ENCODE results near the gene G6PC3.
"Not testable (repeated sequence)": the region's sequence is repeated elsewhere in the genome, so short reads cannot be mapped to it uniquely, and the experiment has no call there.

The G6PC3 gene

GRCh38 chr17:44029736-44030135 lies 40.8 kb upstream of the G6PC3 start:
- in situ Hi-C loops (cut with HindIII; ENCODE audit: low sequenced_read_pairs), result no loop called here
- DNase-seq (ENCODE audit: low read depth), result no peak
- no peak for TF ChIP-seq CTCF (IDR thresholded peaks at IDR 0.05; ENCODE audit: low read depth, low read length, missing control alignments)
- no peak overlapping the region for H3K4me3 ChIP-seq (ENCODE audit: low read depth, low read length)

- in situ Hi-C loops (cut with HindIII; ENCODE audit: low sequenced_read_pairs), result no loop called here
- H3K4me3 ChIP-seq (ENCODE audit: low read depth, low read length), result no peak overlapping the region
- DNase-seq (ENCODE audit: low read depth), result no peak
- TF ChIP-seq CTCF (IDR thresholded peaks at IDR 0.05; ENCODE audit: low read depth, low read length, missing control alignments), result no peak
Observed at GRCh38 chr17:44030482-44030881, 40.1 kb upstream of the G6PC3 start.

GRCh38 chr17:44033861-44034408 lies 36.6 kb upstream of the G6PC3 start:
- DNase-seq (ENCODE audit: low read depth), result no peak
- no peak for TF ChIP-seq CTCF (IDR thresholded peaks at IDR 0.05; ENCODE audit: low read depth, low read length, missing control alignments)
- in situ Hi-C loops (cut with HindIII; ENCODE audit: low sequenced_read_pairs), result no loop called here
- H3K4me3 ChIP-seq (ENCODE audit: low read depth, low read length), result no peak overlapping the region

- in situ Hi-C loops (cut with HindIII; ENCODE audit: low sequenced_read_pairs); H3K4me3 ChIP-seq (ENCODE audit: low read depth, low read length); DNase-seq (ENCODE audit: low read depth): not testable (repeated sequence)
Observed at GRCh38 chr17:44034688-44035087, 35.8 kb upstream of the G6PC3 start.

GRCh38 chr17:44037471-44037870 lies 33.1 kb upstream of the G6PC3 start:
- TF ChIP-seq CTCF (IDR thresholded peaks at IDR 0.05; ENCODE audit: low read depth, low read length, missing control alignments), result no peak
- in situ Hi-C loops (cut with HindIII; ENCODE audit: low sequenced_read_pairs), result no loop called here
- H3K4me3 ChIP-seq (ENCODE audit: low read depth, low read length), result no peak overlapping the region
- DNase-seq (ENCODE audit: low read depth), result no peak

- in situ Hi-C loops (cut with HindIII; ENCODE audit: low sequenced_read_pairs), result no loop called here
- no peak for TF ChIP-seq CTCF (IDR thresholded peaks at IDR 0.05; ENCODE audit: low read depth, low read length, missing control alignments)
- H3K4me3 ChIP-seq (ENCODE audit: low read depth, low read length), result no peak overlapping the region
- DNase-seq (ENCODE audit: low read depth), result no peak
Observed at GRCh38 chr17:44038604-44039011, 31.9 kb upstream of the G6PC3 start.

- H3K4me3 ChIP-seq (ENCODE audit: low read depth, low read length), result no peak overlapping the region
- in situ Hi-C loops (cut with HindIII; ENCODE audit: low sequenced_read_pairs), result no loop called here
- TF ChIP-seq CTCF (IDR thresholded peaks at IDR 0.05; ENCODE audit: low read depth, low read length, missing control alignments), result no peak
- DNase-seq (ENCODE audit: low read depth), result no peak
Observed at GRCh38 chr17:44039829-44040635, 30.5 kb upstream of the G6PC3 start.

Data from astrocyte of the cerebellum (primary cell).